Renal cortex interstitium (tissue), 11 donors: ENCODE measurements around the gene UPB1. TPM values are rescaled to one million over a fixed set of nuclear protein-coding genes. Genes with fewer than 3 reads are reported as not detected.
"Not testable (repeated sequence)": the region's sequence is repeated elsewhere in the genome, so short reads cannot be mapped to it uniquely, and the experiment has no call there.

Source experiments
- DNase-seq, 11 donors: peaks; one replicate each; pipeline ENCODE4 v3.0.0-alpha.2; 2013; ENCODE audit warnings: low read depth in 9 of 11, low spot score in 4 of 11; ENCODE audit errors: extremely low read depth in 1 of 11
- polyA plus RNA-seq, 3 donors: library from polyadenylated mRNA; unstranded; fragments of 120-200 nt; gene quantifications; one replicate each; pipeline ENCODE4 v1.2.1, GENCODE V29; 2013; ENCODE audit not compliant: insufficient read length in 3 of 3

UPB1 gene
- polyA plus RNA-seq, 3 donors: 0.75 to 1.2 (median 1.1) TPM

GRCh38 chr22:24473284-24473683, 21.8 kb upstream of the UPB1 start:
- no peak for DNase-seq

- no peak for DNase-seq
Measured at GRCh38 chr22:24474221-24474620, 20.9 kb upstream of the UPB1 start.

GRCh38 chr22:24474649-24475255, 20.4 kb upstream of the UPB1 start:
- no peak for DNase-seq

GRCh38 chr22:24481641-24482040, 13.5 kb upstream of the UPB1 start:
- DNase-seq: no peak

- no peak for DNase-seq
Measured at GRCh38 chr22:24482575-24482974, 12.6 kb upstream of the UPB1 start.

- DNase-seq: no peak
Measured at GRCh38 chr22:24482998-24483397, 12.1 kb upstream of the UPB1 start.

- DNase-seq: no peak
Measured at GRCh38 chr22:24483976-24484545, 11.1 kb upstream of the UPB1 start.

- no peak for DNase-seq
Measured at GRCh38 chr22:24485170-24485569, 10.0 kb upstream of the UPB1 start.

- no peak for DNase-seq
Measured at GRCh38 chr22:24485608-24486007, 9.5 kb upstream of the UPB1 start.

- no peak for DNase-seq
Measured at GRCh38 chr22:24486501-24486921, 8.6 kb upstream of the UPB1 start.

- DNase-seq: no peak
Measured at GRCh38 chr22:24489011-24489410, 6.1 kb upstream of the UPB1 start.

- DNase-seq: not testable (repeated sequence)
Measured at GRCh38 chr22:24489434-24489833, 5.7 kb upstream of the UPB1 start.

GRCh38 chr22:24492391-24492790, 2.7 kb upstream of the UPB1 start:
- no peak for DNase-seq

- no peak for DNase-seq
Measured at GRCh38 chr22:24494167-24494527, 985 bp upstream of the UPB1 start.

- DNase-seq: no peak
Measured at GRCh38 chr22:24495365-24495675, 188 bp downstream of the UPB1 start.

GRCh38 chr22:24496234-24496633, 1.1 kb downstream of the UPB1 start:
- no peak for DNase-seq

GRCh38 chr22:24496661-24497060, 1.5 kb downstream of the UPB1 start:
- no peak for DNase-seq

- DNase-seq: no peak
Measured at GRCh38 chr22:24497841-24498258, 2.7 kb downstream of the UPB1 start.

- DNase-seq: no peak
Measured at GRCh38 chr22:24498824-24499223, 3.7 kb downstream of the UPB1 start.

GRCh38 chr22:24499706-24500276, 4.7 kb downstream of the UPB1 start:
- no peak for DNase-seq

- no peak for DNase-seq
Measured at GRCh38 chr22:24500277-24500820, 5.2 kb downstream of the UPB1 start.
